Smooth muscle cell (in vitro differentiated cells): ENCODE results near the gene FSTL4. TPM values are rescaled to one million over a fixed set of nuclear protein-coding genes. Genes with fewer than 3 reads are reported as not detected.

Experiments used
- DNase-seq: peaks from one replicate; lab custom pipeline; 2025; ENCODE audit not compliant: unreplicated experiment; lab: John Stamatoyannopoulos, UW
- H2AFZ ChIP-seq: fragments of 200-600 bp; sonication (generic); 2 replicates; pipeline ENCODE4 v1.6.0; 2016; ENCODE audit warnings: antibody characterized with exemption, low read depth, mild to moderate bottlenecking
- H3F3A ChIP-seq: fragments of 200-600 bp; sonication (generic); 2 replicates; pipeline ENCODE4 v1.6.0; 2017; ENCODE audit warnings: antibody characterized with exemption, low read depth
- H3K27ac ChIP-seq: fragments of 200-600 bp; sonication (generic); 2 replicates; pipeline ENCODE4 v1.5.1; 2016; ENCODE audit warnings: low read depth, mild to moderate bottlenecking
- H3K27me3 ChIP-seq: fragments of 200-600 bp; sonication (generic); 2 replicates; pipeline ENCODE4 v1.6.1; 2016; ENCODE audit warnings: low read depth, mild to moderate bottlenecking
- H3K36me3 ChIP-seq: fragments of 200-600 bp; sonication (generic); 2 replicates; pipeline ENCODE4 v1.5.1; 2016; ENCODE audit warnings: low read depth
- H3K4me1 ChIP-seq: fragments of 200-600 bp; sonication (generic); 2 replicates; pipeline ENCODE4 v1.5.1; 2016; ENCODE audit warnings: low read depth
- H3K4me2 ChIP-seq: fragments of 200-600 bp; sonication (generic); 2 replicates; pipeline ENCODE4 v1.6.0; 2016; ENCODE audit warnings: mild to moderate bottlenecking
- H3K4me3 ChIP-seq: fragments of 200-600 bp; sonication (generic); 2 replicates; pipeline ENCODE4 v1.5.1; 2016; ENCODE audit warnings: mild to moderate bottlenecking
- H3K79me2 ChIP-seq: fragments of 200-600 bp; sonication (generic); 2 replicates; pipeline ENCODE4 v1.6.0; 2016; ENCODE audit warnings: low read depth, mild to moderate bottlenecking
- H3K9ac ChIP-seq: fragments of 200-600 bp; sonication (generic); 2 replicates; pipeline ENCODE4 v1.6.0; 2016; ENCODE audit warnings: low read depth
- H3K9me3 ChIP-seq: fragments of 200-600 bp; sonication (generic); replicated peaks from 2 replicates; pipeline ENCODE4 v1.5.1; 2016; ENCODE audit warnings: low read depth
- H4K20me1 ChIP-seq: fragments of 200-600 bp; sonication (generic); 2 replicates; pipeline ENCODE4 v1.6.0; 2016; ENCODE audit warnings: low read depth
- CTCF ChIP-seq: fragments of 200-600 bp; sonication (generic); IDR thresholded peaks from 2 replicates; pipeline ENCODE4 v1.5.1; 2017; ENCODE audit warnings: borderline replicate concordance, mild to moderate bottlenecking, antibody characterized with exemption; ENCODE audit not compliant: insufficient read depth, poor library complexity, severe bottlenecking
- WGBS: methylation state at CpG from one replicate; pipeline ENCODE4 v1.1.7; 2016; ENCODE audit warnings: low lambda C conversion rate; 5-methylcytosine and 5-hydroxymethylcytosine counted together
- polyA plus RNA-seq: library from polyadenylated mRNA; unstranded; fragments of >200 nt; fragmentation: Nextera tagmentation; extraction: Ambion mirVana; gene quantifications from 2 replicates; pipeline ENCODE4 v1.2.1, GENCODE V29; 2016
- total RNA-seq: library from RNA; depleted of rRNA; stranded (reverse); fragments of >200 nt; gene quantifications from 2 replicates; pipeline ENCODE4 v1.2.3, GENCODE V29; 2014

The FSTL4 gene
- total and polyA plus RNA-seq, 2 experiments from 2014 or later, result 0.49 TPM; not detected in 1

- Histone ChIP-seq H3K27ac (no peak overlapping the region), H3K4me2 (no peak overlapping the region), H2AFZ (no peak overlapping the region), H4K20me1 (no peaks in the 10 kb centered on the region), H3K9ac (no peak overlapping the region), H3F3A (no peaks in the 10 kb centered on the region), H3K36me3 (no peaks in the 10 kb centered on the region), H3K79me2 (no peaks in the 10 kb centered on the region), H3K27me3 (peaks cover 8% of the 10 kb centered on the region), H3K9me3 (no peaks in the 10 kb centered on the region), H3K4me3 (no peak overlapping the region), H3K4me1 (no peaks in the 10 kb centered on the region)
- 93% methylated on average over 8 of the region's 8 CpGs for WGBS
- no peak for TF ChIP-seq CTCF
- no peak for DNase-seq
These were observed 93.2 kb downstream of the FSTL4 start for GRCh38 chr5:133519191-133519590.

- Histone ChIP-seq H3K9me3 (no peaks in the 10 kb centered on the region), H3K4me3 (no peak overlapping the region), H4K20me1 (no peaks in the 10 kb centered on the region), H3K79me2 (no peaks in the 10 kb centered on the region), H3K9ac (no peak overlapping the region), H3K4me1 (no peaks in the 10 kb centered on the region), H3K27ac (no peak overlapping the region), H2AFZ (no peak overlapping the region), H3F3A (no peaks in the 10 kb centered on the region), H3K36me3 (no peaks in the 10 kb centered on the region), H3K27me3 (no peaks in the 10 kb centered on the region), H3K4me2 (no peak overlapping the region)
- WGBS, result 82% methylated on average over 1 of the region's 1 CpG
- TF ChIP-seq CTCF, result no peak
- DNase-seq, result no peak
These were observed 97.9 kb downstream of the FSTL4 start for GRCh38 chr5:133514456-133514855.

GRCh38 chr5:133512896-133513295 is 99.4 kb downstream of the FSTL4 start:
- Histone ChIP-seq H3K4me2 (no peak overlapping the region), H3K27me3 (no peaks in the 10 kb centered on the region), H3K9ac (no peak overlapping the region), H3K36me3 (no peaks in the 10 kb centered on the region), H3K27ac (no peak overlapping the region), H3F3A (no peaks in the 10 kb centered on the region), H2AFZ (no peak overlapping the region), H3K4me1 (no peaks in the 10 kb centered on the region), H3K79me2 (no peaks in the 10 kb centered on the region), H4K20me1 (no peaks in the 10 kb centered on the region), H3K4me3 (no peak overlapping the region), H3K9me3 (no peaks in the 10 kb centered on the region)
- no peak for TF ChIP-seq CTCF
- 85% methylated on average over 6 of the region's 6 CpGs for WGBS
- DNase-seq, result no peak

GRCh38 chr5:133511653-133512235 is 100.6 kb downstream of the FSTL4 start:
- Histone ChIP-seq H2AFZ (no peak overlapping the region), H3K79me2 (no peaks in the 10 kb centered on the region), H3K4me2 (no peak overlapping the region)

More at GRCh38 chr5:133511653-133512235, 100.6 kb downstream of the FSTL4 start:
- Histone ChIP-seq H3K27ac (no peak overlapping the region), H3F3A (no peaks in the 10 kb centered on the region), H3K4me1 (no peaks in the 10 kb centered on the region), H3K4me3 (no peak overlapping the region), H4K20me1 (no peaks in the 10 kb centered on the region), H3K9ac (no peak overlapping the region), H3K27me3 (no peaks in the 10 kb centered on the region), H3K9me3 (no peaks in the 10 kb centered on the region), H3K36me3 (no peaks in the 10 kb centered on the region)
- DNase-seq, result no peak
- no peak for TF ChIP-seq CTCF
- WGBS, result 96% methylated on average over 7 of the region's 7 CpGs
